GM10266 (cell line): Measurements from ENCODE around the gene ABCG8.

ENCODE experiments used
- DNase-seq: peaks from one replicate; pipeline ENCODE4 v3.0.0; 2012; ENCODE audit errors: extremely low spot score
- CTCF ChIP-seq: IDR thresholded peaks from 2 replicates; pipeline ENCODE4 v1.5.1; 2012; ENCODE audit warnings: mild to moderate bottlenecking, low read depth; ENCODE audit not compliant: control insufficient read depth, insufficient read depth; ENCODE audit errors: missing control alignments

ABCG8 gene

GRCh38 chr2:43896906-43897305, 58.1 kb downstream of the ABCG8 start:
- no peak for TF ChIP-seq CTCF
- DNase-seq = no peak

GRCh38 chr2:43897492-43897891, 58.7 kb downstream of the ABCG8 start:
- no peak for TF ChIP-seq CTCF
- DNase-seq = no peak

GRCh38 chr2:43898134-43898837, 59.5 kb downstream of the ABCG8 start:
- no peak for TF ChIP-seq CTCF
- no peak for DNase-seq

- no peak for DNase-seq
- TF ChIP-seq CTCF = no peak
Measured at GRCh38 chr2:43898838-43899346, 60.1 kb downstream of the ABCG8 start.

GRCh38 chr2:43899589-43899988, 60.8 kb downstream of the ABCG8 start:
- no peak for TF ChIP-seq CTCF
- DNase-seq = no peak

GRCh38 chr2:43905371-43905803, 66.6 kb downstream of the ABCG8 start:
- TF ChIP-seq CTCF = no peak
- DNase-seq = no peak

- no peak for TF ChIP-seq CTCF
- no peak for DNase-seq
Measured at GRCh38 chr2:43905871-43906270, 67.1 kb downstream of the ABCG8 start.
